Astrocyte (in vitro differentiated cells and primary cell): ENCODE data around the gene GREB1L. TPM values are rescaled to one million over a fixed set of nuclear protein-coding genes. Genes with fewer than 3 reads are reported as not detected.

ENCODE experiments used
- DNase-seq: peaks from one replicate; pipeline ENCODE4 v3.0.0-alpha.2; 2010; ENCODE audit warnings: low read depth
- FAIRE-seq: peaks from 2 replicates; lab custom pipeline; 2011; peaks lifted over from hg19 to GRCh38; lab: Jason Lieb, UNC
- H2AFZ ChIP-seq: 2 replicates; pipeline ENCODE4 v1.6.0; 2012; ENCODE audit warnings: low read depth, low read length, inconsistent platforms
- H3K27ac ChIP-seq: 2 replicates; pipeline ENCODE4 v1.5.1; 2011; ENCODE audit warnings: low read depth, low read length, inconsistent platforms
- H3K27me3 ChIP-seq: 2 replicates; pipeline ENCODE4 v1.6.0; 2011; ENCODE audit warnings: low read length, inconsistent platforms; ENCODE audit not compliant: insufficient read depth
- H3K36me3 ChIP-seq: 2 replicates; pipeline ENCODE4 v1.5.1; 2011; ENCODE audit warnings: low read length, inconsistent platforms; ENCODE audit not compliant: insufficient read depth
- H3K4me1 ChIP-seq: 2 replicates; pipeline ENCODE4 v1.5.1; 2011; ENCODE audit warnings: low read length, inconsistent platforms; ENCODE audit not compliant: insufficient read depth
- H3K4me2 ChIP-seq: 2 replicates; pipeline ENCODE4 v1.6.0; 2012; ENCODE audit warnings: low read length, inconsistent platforms
- H3K4me3 ChIP-seq: 2 replicates; pipeline ENCODE4 v1.5.1; 2011; ENCODE audit warnings: low read depth, mild to moderate bottlenecking, low read length, inconsistent platforms; ENCODE audit not compliant: insufficient read depth
- H3K79me2 ChIP-seq: 2 replicates; pipeline ENCODE4 v1.6.0; 2012; ENCODE audit warnings: mild to moderate bottlenecking, low read length, inconsistent platforms; ENCODE audit not compliant: insufficient read depth
- H3K9ac ChIP-seq: 2 replicates; pipeline ENCODE4 v1.6.0; 2012; ENCODE audit warnings: mild to moderate bottlenecking, low read length, inconsistent platforms
- H3K9me3 ChIP-seq: 2 replicates; pipeline ENCODE4 v1.5.1; 2012; ENCODE audit warnings: low read depth, mild to moderate bottlenecking, low read length, inconsistent platforms; ENCODE audit not compliant: insufficient read depth
- H4K20me1 ChIP-seq: 2 replicates; pipeline ENCODE4 v1.6.0; 2012; ENCODE audit warnings: low read length, inconsistent platforms; ENCODE audit not compliant: insufficient read depth
- H3K27ac Mint-ChIP-seq: one replicate; pipeline ENCODE4 v1.8.0; 2021; ENCODE audit warnings: mild to moderate bottlenecking, mixed read lengths; ENCODE audit not compliant: unreplicated experiment
- H3K27me3 Mint-ChIP-seq: one replicate; pipeline ENCODE4 v1.8.0; 2021; ENCODE audit warnings: low read depth, mixed read lengths; ENCODE audit not compliant: unreplicated experiment
- H3K36me3 Mint-ChIP-seq: one replicate; pipeline ENCODE4 v1.8.0; 2021; ENCODE audit warnings: low read depth, mixed read lengths; ENCODE audit not compliant: unreplicated experiment
- H3K4me1 Mint-ChIP-seq: one replicate; pipeline ENCODE4 v1.8.0; 2021; ENCODE audit warnings: low read depth, mixed read lengths; ENCODE audit not compliant: unreplicated experiment
- H3K4me3 Mint-ChIP-seq: one replicate; pipeline ENCODE4 v1.8.0; 2021; ENCODE audit warnings: mild to moderate bottlenecking, moderate library complexity, mixed read lengths; ENCODE audit not compliant: unreplicated experiment
- H3K9me3 Mint-ChIP-seq: one replicate; pipeline ENCODE4 v1.8.0; 2021; ENCODE audit warnings: mild to moderate bottlenecking, mixed read lengths; ENCODE audit not compliant: unreplicated experiment
- EZH2 ChIP-seq: IDR thresholded peaks from 2 replicates; pipeline ENCODE4 v1.6.1; 2012; ENCODE audit warnings: mild to moderate bottlenecking, low read length, inconsistent platforms; ENCODE audit not compliant: insufficient read depth
- total RNA-seq: library from RNA; stranded (reverse); gene quantifications from 2 replicates; pipeline ENCODE4 v1.2.1, GENCODE V29; 2021
- TF ChIP-seq, protein P1 (sequence below): IDR thresholded peaks from 2 replicates; pipeline ENCODE4 v1.5.1; 2011; ENCODE audit warnings: low read depth, mild to moderate bottlenecking, inconsistent platforms, low read length, moderate library complexity; ENCODE audit not compliant: insufficient read depth

Gene GREB1L
- total RNA-seq, 1 donor from 2014 or later: 16.2 TPM

GRCh38 chr18:21265971-21266673 is 24.1 kb downstream of the GREB1L start:
- no peak for TF ChIP-seq EZH2
- TF ChIP-seq, protein P1, sequence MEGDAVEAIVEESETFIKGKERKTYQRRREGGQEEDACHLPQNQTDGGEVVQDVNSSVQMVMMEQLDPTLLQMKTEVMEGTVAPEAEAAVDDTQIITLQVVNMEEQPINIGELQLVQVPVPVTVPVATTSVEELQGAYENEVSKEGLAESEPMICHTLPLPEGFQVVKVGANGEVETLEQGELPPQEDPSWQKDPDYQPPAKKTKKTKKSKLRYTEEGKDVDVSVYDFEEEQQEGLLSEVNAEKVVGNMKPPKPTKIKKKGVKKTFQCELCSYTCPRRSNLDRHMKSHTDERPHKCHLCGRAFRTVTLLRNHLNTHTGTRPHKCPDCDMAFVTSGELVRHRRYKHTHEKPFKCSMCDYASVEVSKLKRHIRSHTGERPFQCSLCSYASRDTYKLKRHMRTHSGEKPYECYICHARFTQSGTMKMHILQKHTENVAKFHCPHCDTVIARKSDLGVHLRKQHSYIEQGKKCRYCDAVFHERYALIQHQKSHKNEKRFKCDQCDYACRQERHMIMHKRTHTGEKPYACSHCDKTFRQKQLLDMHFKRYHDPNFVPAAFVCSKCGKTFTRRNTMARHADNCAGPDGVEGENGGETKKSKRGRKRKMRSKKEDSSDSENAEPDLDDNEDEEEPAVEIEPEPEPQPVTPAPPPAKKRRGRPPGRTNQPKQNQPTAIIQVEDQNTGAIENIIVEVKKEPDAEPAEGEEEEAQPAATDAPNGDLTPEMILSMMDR: no peak
- Histone ChIP-seq H3K4me1 (peaks cover 5% of the 10 kb centered on the region), H3K4me2 (no peak overlapping the region), H4K20me1 (no peaks in the 10 kb centered on the region), H2AFZ (no peak overlapping the region), H3K79me2 (no peaks in the 10 kb centered on the region), H3K27me3 (no peaks in the 10 kb centered on the region), H3K27ac (no peak overlapping the region), H3K9me3 (no peaks in the 10 kb centered on the region), H3K4me3 (no peak overlapping the region), H3K36me3 (no peaks in the 10 kb centered on the region), H3K9ac (no peak overlapping the region)
- Mint-ChIP-seq H3K27me3 (no peaks in the 10 kb centered on the region), H3K27ac (no peak overlapping the region), H3K9me3 (no peaks in the 10 kb centered on the region), H3K4me3 (no peak overlapping the region), H3K4me1 (peaks cover 24% of the 10 kb centered on the region), H3K36me3 (no peaks in the 10 kb centered on the region)
- FAIRE-seq (no peak), DNase-seq (no peak)

DNA sequence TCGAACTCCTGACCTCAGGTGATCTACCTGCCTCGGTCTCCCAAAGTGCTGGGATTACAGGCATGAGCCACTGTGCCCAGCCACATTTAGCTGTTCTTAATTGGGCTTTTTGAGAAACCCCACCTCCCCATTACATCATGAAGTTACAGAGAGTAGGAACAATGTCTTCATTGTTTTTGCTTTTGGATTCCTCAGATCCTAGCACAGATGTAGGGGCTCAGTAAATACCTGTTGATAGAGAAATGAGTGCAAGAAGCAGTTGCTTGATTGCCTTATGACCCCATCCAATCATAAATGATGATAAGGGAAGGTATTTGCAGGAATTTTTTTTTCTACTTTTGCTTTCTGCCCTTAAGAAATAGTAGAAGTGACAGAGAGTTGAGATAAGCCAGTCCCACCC is 25.4 kb downstream of the GREB1L start:
- no peaks in the 10 kb centered on the region for H3K79me2 ChIP-seq
- DNase-seq: no peak
- H3K9me3 ChIP-seq: no peaks in the 10 kb centered on the region
- no peak for FAIRE-seq
- no peak overlapping the region for H3K27ac ChIP-seq
- peaks cover 5% of the 10 kb centered on the region for H3K4me1 ChIP-seq
- H3K27ac Mint-ChIP-seq: no peak overlapping the region
- no peaks in the 10 kb centered on the region for H3K36me3 ChIP-seq
- H3K4me2 ChIP-seq: no peak overlapping the region
- no peaks in the 10 kb centered on the region for H3K27me3 Mint-ChIP-seq
- no peaks in the 10 kb centered on the region for H3K27me3 ChIP-seq
- no peak overlapping the region for H3K4me3 Mint-ChIP-seq
- H2AFZ ChIP-seq: no peak overlapping the region
- H3K9ac ChIP-seq: no peak overlapping the region
- no peak overlapping the region for H3K4me3 ChIP-seq
- TF ChIP-seq EZH2: no peak
- no peaks in the 10 kb centered on the region for H3K36me3 Mint-ChIP-seq
- H3K4me1 Mint-ChIP-seq: peaks cover 25% of the 10 kb centered on the region
- no peaks in the 10 kb centered on the region for H3K9me3 Mint-ChIP-seq
- no peaks in the 10 kb centered on the region for H4K20me1 ChIP-seq

DNA sequence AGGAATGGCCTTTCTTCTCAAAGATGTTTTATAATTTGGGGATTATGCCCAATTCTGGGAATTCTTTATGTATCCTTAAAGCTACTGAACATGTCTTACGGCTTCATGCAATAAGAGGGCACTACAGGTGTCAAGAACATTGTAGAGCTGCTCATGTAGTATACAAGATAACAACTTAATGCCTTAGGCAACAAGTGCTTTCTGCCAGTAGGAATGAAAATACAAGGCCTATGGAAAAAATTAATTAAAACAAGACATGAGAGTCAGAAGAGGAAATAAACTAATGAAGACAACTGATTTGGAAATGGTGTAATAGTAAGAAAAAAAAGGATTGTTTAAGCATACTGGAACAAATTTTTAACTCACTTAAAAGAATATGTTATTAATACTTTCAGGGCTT is 27.3 kb downstream of the GREB1L start:
- DNase-seq (no peak), FAIRE-seq (no peak)
- Mint-ChIP-seq H3K27ac (no peak overlapping the region), H3K4me3 (no peak overlapping the region), H3K27me3 (no peaks in the 10 kb centered on the region), H3K36me3 (no peaks in the 10 kb centered on the region), H3K4me1 (peaks cover 16% of the 10 kb centered on the region), H3K9me3 (no peaks in the 10 kb centered on the region)
- no peaks in the 10 kb centered on the region for H4K20me1 ChIP-seq
- H2AFZ ChIP-seq: no peak overlapping the region
- H3K9me3 ChIP-seq: no peaks in the 10 kb centered on the region
- H3K27ac ChIP-seq: no peak overlapping the region
- no peaks in the 10 kb centered on the region for H3K79me2 ChIP-seq
- no peak overlapping the region for H3K4me3 ChIP-seq
- H3K36me3 ChIP-seq: no peaks in the 10 kb centered on the region
- H3K27me3 ChIP-seq: no peaks in the 10 kb centered on the region
- H3K4me2 ChIP-seq: no peak overlapping the region
- no peak overlapping the region for H3K9ac ChIP-seq
- peaks cover 5% of the 10 kb centered on the region for H3K4me1 ChIP-seq
- TF ChIP-seq, protein P1: no peak
- TF ChIP-seq EZH2: no peak
